ENCODE measurements around the gene KCNQ4.

KCNQ4 gene

DNA sequence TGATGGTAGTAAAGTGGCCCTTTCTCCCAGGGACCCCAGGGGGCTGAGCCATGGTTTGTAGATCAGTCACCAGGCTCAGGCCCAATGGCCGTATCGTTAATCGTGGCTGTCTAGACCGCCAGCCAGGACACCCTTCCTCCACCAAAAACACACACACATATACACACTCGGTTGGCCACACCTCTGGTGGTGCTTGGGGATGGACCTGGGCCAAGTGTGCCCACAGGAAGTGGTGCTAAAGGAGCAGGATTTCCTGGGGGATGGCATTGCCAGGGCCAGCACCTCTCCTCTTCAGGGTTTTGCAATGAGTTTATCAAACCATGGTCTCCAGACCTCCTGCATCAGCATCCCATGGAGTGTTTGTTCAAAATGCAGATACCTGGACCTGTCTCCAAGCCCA lies 42.4 kb downstream of the KCNQ4 start:
- Histone ChIP-seq H3K79me2 (ENCODE audit: insufficient read depth, low read length) (no peaks in the 10 kb centered on the region), H4K20me1 (ENCODE audit: insufficient read depth, low read length) (no peaks in the 10 kb centered on the region), H3K4me3 (ENCODE audit: low read depth in 1 of 2, low read length in 2 of 2) (no peak overlapping the region), H3K4me2 (ENCODE audit: insufficient read depth, low read length) (no peak overlapping the region), H2AFZ (ENCODE audit: low read depth, low read length) (no peak overlapping the region), H3K27me3 (ENCODE audit: insufficient read depth, low read length, poor library complexity) (no peaks in the 10 kb centered on the region), H3K9me3 (ENCODE audit: insufficient read depth, low read length, severe bottlenecking) (no peaks in the 10 kb centered on the region), H3K27ac (ENCODE audit: low read length) (no peak overlapping the region), H3K36me3 (ENCODE audit: insufficient read depth, low read length) (no peaks in the 10 kb centered on the region), H3K9ac (ENCODE audit: low read depth, low read length) (no peak overlapping the region), H3K4me1 (ENCODE audit: insufficient read depth, low read length) (no peaks in the 10 kb centered on the region)
- no peak for ATAC-seq (ENCODE audit: insufficient read depth, low read depth)
- TF ChIP-seq EZH2 (IDR thresholded peaks at IDR 0.05; ENCODE audit: borderline replicate concordance, low read depth, low read length, severe bottlenecking), result no peak
- TF ChIP-seq, protein P1, sequence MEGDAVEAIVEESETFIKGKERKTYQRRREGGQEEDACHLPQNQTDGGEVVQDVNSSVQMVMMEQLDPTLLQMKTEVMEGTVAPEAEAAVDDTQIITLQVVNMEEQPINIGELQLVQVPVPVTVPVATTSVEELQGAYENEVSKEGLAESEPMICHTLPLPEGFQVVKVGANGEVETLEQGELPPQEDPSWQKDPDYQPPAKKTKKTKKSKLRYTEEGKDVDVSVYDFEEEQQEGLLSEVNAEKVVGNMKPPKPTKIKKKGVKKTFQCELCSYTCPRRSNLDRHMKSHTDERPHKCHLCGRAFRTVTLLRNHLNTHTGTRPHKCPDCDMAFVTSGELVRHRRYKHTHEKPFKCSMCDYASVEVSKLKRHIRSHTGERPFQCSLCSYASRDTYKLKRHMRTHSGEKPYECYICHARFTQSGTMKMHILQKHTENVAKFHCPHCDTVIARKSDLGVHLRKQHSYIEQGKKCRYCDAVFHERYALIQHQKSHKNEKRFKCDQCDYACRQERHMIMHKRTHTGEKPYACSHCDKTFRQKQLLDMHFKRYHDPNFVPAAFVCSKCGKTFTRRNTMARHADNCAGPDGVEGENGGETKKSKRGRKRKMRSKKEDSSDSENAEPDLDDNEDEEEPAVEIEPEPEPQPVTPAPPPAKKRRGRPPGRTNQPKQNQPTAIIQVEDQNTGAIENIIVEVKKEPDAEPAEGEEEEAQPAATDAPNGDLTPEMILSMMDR (IDR thresholded peaks at IDR 0.05; ENCODE audit: borderline replicate concordance, extremely low read depth, low read length, poor library complexity, severe bottlenecking), result no peak
- no peak for DNase-seq

DNA sequence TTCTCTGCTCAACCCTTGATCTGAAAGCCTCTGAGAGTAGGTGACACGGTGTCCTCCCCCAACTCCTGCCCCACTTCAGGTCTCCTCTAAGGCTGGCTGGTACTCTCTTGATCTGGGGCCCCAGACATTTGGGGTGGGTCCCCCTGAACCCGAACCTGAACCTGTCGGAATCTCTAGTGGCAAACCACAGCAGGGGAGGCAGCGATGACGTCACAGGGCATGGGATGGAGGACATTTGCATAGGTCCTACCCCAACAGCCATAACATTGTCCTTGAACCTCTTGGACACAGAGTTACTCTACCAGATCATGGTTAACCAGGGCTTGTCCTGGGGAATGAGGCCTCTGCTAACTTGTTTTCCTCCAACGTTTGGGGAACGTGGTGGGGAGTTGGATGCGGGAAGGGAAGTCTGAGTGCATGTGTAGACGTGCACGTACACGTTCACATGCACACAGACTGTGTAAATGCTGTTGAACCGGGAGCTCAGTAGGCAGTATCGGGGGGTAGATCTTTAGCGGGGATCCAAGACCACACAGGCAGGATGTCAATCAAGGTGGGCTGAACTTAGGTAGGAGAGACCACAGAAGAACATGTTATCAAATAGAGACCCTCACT lies 46.2 kb downstream of the KCNQ4 start:
- no peaks in the 10 kb centered on the region for H3K79me2 ChIP-seq (ENCODE audit: insufficient read depth, low read length)
- H3K4me1 ChIP-seq (ENCODE audit: insufficient read depth, low read length), result no peaks in the 10 kb centered on the region
- no peak overlapping the region for H3K4me2 ChIP-seq (ENCODE audit: insufficient read depth, low read length)
- TF ChIP-seq, protein P1 (IDR thresholded peaks at IDR 0.05; ENCODE audit: borderline replicate concordance, extremely low read depth, low read length, poor library complexity, severe bottlenecking), result no peak
- TF ChIP-seq EZH2 (IDR thresholded peaks at IDR 0.05; ENCODE audit: borderline replicate concordance, low read depth, low read length, severe bottlenecking), result no peak
- no peaks in the 10 kb centered on the region for H3K27me3 ChIP-seq (ENCODE audit: insufficient read depth, low read length, poor library complexity)
- H3K36me3 ChIP-seq (ENCODE audit: insufficient read depth, low read length), result no peaks in the 10 kb centered on the region
- H3K27ac ChIP-seq (ENCODE audit: low read length), result no peak overlapping the region
- H3K9me3 ChIP-seq (ENCODE audit: insufficient read depth, low read length, severe bottlenecking), result no peaks in the 10 kb centered on the region
- H3K4me3 ChIP-seq (ENCODE audit: low read depth in 1 of 2, low read length in 2 of 2), result no peak overlapping the region
- ATAC-seq (ENCODE audit: insufficient read depth, low read depth), result no peak
- H2AFZ ChIP-seq (ENCODE audit: low read depth, low read length), result no peak overlapping the region
- no peak overlapping the region for H3K9ac ChIP-seq (ENCODE audit: low read depth, low read length)
- DNase-seq, result no peak
- H4K20me1 ChIP-seq (ENCODE audit: insufficient read depth, low read length), result no peaks in the 10 kb centered on the region; the same call in 1 of the 2 replicates

DNA sequence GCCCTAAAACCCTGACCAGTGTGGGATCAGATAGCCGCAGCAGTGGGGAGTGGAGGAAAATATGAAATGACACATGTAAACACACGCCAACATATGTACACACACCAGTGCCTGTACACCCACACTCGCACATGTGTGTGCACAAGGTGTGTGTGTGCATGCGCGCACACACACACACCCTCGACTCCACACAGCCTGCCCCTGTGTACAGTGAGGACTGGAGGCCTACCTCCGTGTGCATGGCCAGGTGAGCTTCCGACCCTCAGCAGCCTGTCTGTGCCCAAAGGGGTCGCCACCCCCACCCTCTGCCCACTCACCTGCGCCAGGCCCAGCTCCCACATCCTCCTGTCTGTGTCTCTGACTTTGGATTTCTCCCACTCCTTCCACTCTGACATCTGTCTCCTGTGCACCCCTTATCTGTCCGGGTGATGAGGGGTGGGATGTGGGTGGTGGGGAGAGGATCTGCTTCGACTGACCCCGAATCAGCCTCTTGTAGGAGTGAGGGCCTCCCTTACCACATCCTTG lies 46.9 kb downstream of the KCNQ4 start:
- Histone ChIP-seq H3K9me3 (ENCODE audit: insufficient read depth, low read length, severe bottlenecking) (no peaks in the 10 kb centered on the region), H2AFZ (ENCODE audit: low read depth, low read length) (no peak overlapping the region), H3K79me2 (ENCODE audit: insufficient read depth, low read length) (no peaks in the 10 kb centered on the region), H3K27ac (ENCODE audit: low read length) (no peak overlapping the region), H4K20me1 (ENCODE audit: insufficient read depth, low read length) (no peaks in the 10 kb centered on the region; the same call in 1 of the 2 replicates), H3K4me1 (ENCODE audit: insufficient read depth, low read length) (no peaks in the 10 kb centered on the region), H3K27me3 (ENCODE audit: insufficient read depth, low read length, poor library complexity) (no peaks in the 10 kb centered on the region), H3K4me2 (ENCODE audit: insufficient read depth, low read length) (no peak overlapping the region), H3K9ac (ENCODE audit: low read depth, low read length) (no peak overlapping the region), H3K36me3 (ENCODE audit: insufficient read depth, low read length) (no peaks in the 10 kb centered on the region), H3K4me3 (ENCODE audit: low read depth in 1 of 2, low read length in 2 of 2) (no peak overlapping the region)
- DNase-seq (no peak), ATAC-seq (ENCODE audit: insufficient read depth, low read depth) (no peak)
- TF ChIP-seq, protein P1 (IDR thresholded peaks at IDR 0.05; ENCODE audit: borderline replicate concordance, extremely low read depth, low read length, poor library complexity, severe bottlenecking), result no peak
- TF ChIP-seq EZH2 (IDR thresholded peaks at IDR 0.05; ENCODE audit: borderline replicate concordance, low read depth, low read length, severe bottlenecking), result no peak

All from DND-41 (cell line).